Measurements from ENCODE around the gene CTSS.

DNA sequence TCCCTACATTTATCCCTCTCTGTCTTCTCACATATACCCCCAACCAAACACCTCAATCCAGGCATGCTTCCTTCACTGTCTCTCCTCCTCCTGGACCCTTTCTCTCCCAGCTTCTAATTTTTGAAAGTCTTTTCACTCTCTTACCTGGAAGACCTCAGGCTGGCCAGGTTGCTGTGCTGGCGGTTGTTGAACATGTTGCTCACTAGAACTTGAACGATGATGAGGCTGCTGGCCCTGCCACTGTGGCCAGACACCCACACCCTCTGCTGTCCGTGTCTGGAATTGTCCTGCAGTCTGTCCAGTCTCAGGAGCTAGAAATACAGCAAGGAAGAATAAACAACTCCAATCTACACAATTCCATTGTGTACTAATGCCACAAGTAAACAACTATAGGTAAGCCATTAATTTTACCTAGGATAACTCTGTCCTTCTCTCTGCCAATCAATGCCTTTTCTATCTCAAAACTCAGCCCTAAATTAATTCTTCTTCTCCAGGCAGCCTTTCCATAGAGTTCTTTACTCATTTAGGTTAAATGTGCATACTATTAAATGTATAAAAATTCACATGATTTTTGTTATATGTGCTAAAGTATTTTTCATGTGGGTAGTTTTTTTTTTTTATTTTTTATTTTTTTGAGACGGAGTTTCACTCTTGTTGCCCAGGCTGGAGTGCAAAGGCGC, 47.6 kb upstream of the CTSS start:
- TF ChIP-seq EP300 (conservative IDR thresholded peaks at IDR 0.05; ENCODE audit: poor library complexity, severe bottlenecking) (no peak), CTCF (IDR thresholded peaks at IDR 0.05; ENCODE audit: poor library complexity, severe bottlenecking) (peak; percentile 36), REST (IDR thresholded peaks at IDR 0.05; ENCODE audit: borderline replicate concordance) (no peak), EZH2 (IDR thresholded peaks at IDR 0.05; ENCODE audit: borderline replicate concordance, insufficient read depth, low read length, poor library complexity, severe bottlenecking) (no peak), RAD21 (conservative IDR thresholded peaks at IDR 0.05) (peak; percentile 33)

Data from neural cell (in vitro differentiated cells).